ENCODE results near the gene RERG. TPM values are rescaled to one million over a fixed set of nuclear protein-coding genes. Genes with fewer than 3 reads are reported as not detected.

RERG gene
- total and polyA plus RNA-seq, 2 donors (not counting 3 experiments of a cell fraction or from before 2014, with no cell fraction given), result not detected

- no peaks in the 10 kb centered on the region for H3K36me3 ChIP-seq (ENCODE audit: control insufficient read depth in 2 of 2, extremely low read depth in 1 of 2, insufficient read depth in 2 of 2, low read length in 2 of 2)
- H3K79me2 ChIP-seq (ENCODE audit: control insufficient read depth, insufficient read depth, low read length), result no peaks in the 10 kb centered on the region
- no peak overlapping the region for H3K4me2 ChIP-seq (ENCODE audit: insufficient read depth, low read length)
- ChIA-PET CTCF (no interaction called here), POLR2A (no interaction called here)
- no peaks in the 10 kb centered on the region for H3K9me3 ChIP-seq (replicated peaks; ENCODE audit: control insufficient read depth, insufficient read depth, low read length)
- intact Hi-C loops (cut with micrococcal nuclease), result no loop called here
- BruUV-seq (replicated peaks), result no TSS peak
- no peaks in the 10 kb centered on the region for H4K20me1 ChIP-seq (replicated peaks; ENCODE audit: control insufficient read depth, extremely low read depth, insufficient read depth, low read length)
- no peak overlapping the region for H3K9ac ChIP-seq (replicated peaks; ENCODE audit: extremely low read depth, insufficient read depth, low read length)
- FAIRE-seq (no peak), DNase-seq (ENCODE audit: low read depth, low spot score) (no peak)
- no peak for TF ChIP-seq FOS (IDR thresholded peaks at IDR 0.05; ENCODE audit: borderline replicate concordance, insufficient read depth, low read length)
- no peak for TF ChIP-seq MAX (IDR thresholded peaks at IDR 0.05; ENCODE audit: insufficient read depth, insufficient read length)
- TF ChIP-seq POLR2AphosphoS5 (IDR thresholded peaks at IDR 0.05; ENCODE audit: insufficient read depth, low read depth, low read length), result no peak
- no peak for TF ChIP-seq MYC (IDR thresholded peaks at IDR 0.05; ENCODE audit: low read depth, low read length)
- TF ChIP-seq POLR2A (IDR thresholded peaks at IDR 0.05; ENCODE audit: low read depth, low read length), result no peak
- no peak for TF ChIP-seq JUN (IDR thresholded peaks at IDR 0.05; ENCODE audit: borderline replicate concordance, insufficient read depth, insufficient read length, low read depth)
- TF ChIP-seq EZH2 (IDR thresholded peaks at IDR 0.05; ENCODE audit: borderline replicate concordance, low read depth, low read length, severe bottlenecking), result no peak
- no peak for TF ChIP-seq CTCF (IDR thresholded peaks at IDR 0.05; ENCODE audit: extremely low read depth in 1 of 2, insufficient read depth in 1 of 2, low read depth in 1 of 2, low read length in 2 of 2)
- TF ChIP-seq GATA2 (IDR thresholded peaks at IDR 0.05; ENCODE audit: insufficient read depth, insufficient read length, low read depth, low read length), result no peak
- no peaks in the 10 kb centered on the region for H3K4me1 ChIP-seq (ENCODE audit: control insufficient read depth, extremely low read depth, insufficient read depth, low read length)
- H3K27me3 ChIP-seq (ENCODE audit: control insufficient read depth in 2 of 2, insufficient read depth in 2 of 2, low read length in 2 of 2), result peaks cover 12 to 15% of the 10 kb centered on the region in 2 experiments
- dilution Hi-C loops (cut with MboI; ENCODE audit: extremely low pct_ligation_motif_present, low sequenced_read_pairs), result no loop called here
- H3K4me3 ChIP-seq (replicated peaks in 1 of 3; ENCODE audit: insufficient read depth in 1 of 3, low read depth in 1 of 3, low read length in 3 of 3), result no peak overlapping the region
- no peak overlapping the region for H2AFZ ChIP-seq (ENCODE audit: low read depth, low read length)
- H3K9me1 ChIP-seq (replicated peaks; ENCODE audit: control insufficient read depth, extremely low read depth, insufficient read depth, low read length), result no peaks in the 10 kb centered on the region
- H3K27ac ChIP-seq (ENCODE audit: insufficient read depth, low read depth, low read length), result no peak overlapping the region
Measured at GRCh38 chr12:15244926-15245325, 23.7 kb upstream of the RERG start.
